Activated CD8-positive, alpha-beta memory T cell treated with anti-CD3 and anti-CD28 coated beads for 24 hours (primary cell): ENCODE data around the gene CST1.
"Not testable (repeated sequence)": the region's sequence is repeated elsewhere in the genome, so short reads cannot be mapped to it uniquely, and the experiment has no call there.

Experiments used
- DNase-seq: peaks from one replicate; pipeline ENCODE4 v3.0.0-alpha.2; 2020

Gene CST1

DNA sequence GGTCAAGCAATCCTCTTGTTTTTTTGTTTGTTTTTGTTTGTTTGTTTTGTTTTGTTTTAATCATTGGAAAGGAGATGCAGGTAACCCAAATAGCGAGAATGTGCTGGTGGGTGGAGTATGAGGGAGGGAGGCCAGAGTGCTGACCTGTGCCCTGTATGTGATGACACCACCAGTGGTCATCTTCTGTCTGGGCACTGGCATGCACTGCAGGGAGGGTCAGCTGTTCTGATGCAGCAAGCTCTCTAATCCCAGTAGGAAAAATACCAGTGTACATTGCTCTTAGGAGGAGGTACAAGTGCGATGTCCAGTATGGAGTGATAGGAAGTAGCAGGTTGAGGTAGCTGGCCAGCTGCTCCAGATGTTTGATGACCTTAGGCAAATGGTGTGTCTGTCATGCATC, 2.9 kb upstream of the CST1 start:
- no peak for DNase-seq

DNA sequence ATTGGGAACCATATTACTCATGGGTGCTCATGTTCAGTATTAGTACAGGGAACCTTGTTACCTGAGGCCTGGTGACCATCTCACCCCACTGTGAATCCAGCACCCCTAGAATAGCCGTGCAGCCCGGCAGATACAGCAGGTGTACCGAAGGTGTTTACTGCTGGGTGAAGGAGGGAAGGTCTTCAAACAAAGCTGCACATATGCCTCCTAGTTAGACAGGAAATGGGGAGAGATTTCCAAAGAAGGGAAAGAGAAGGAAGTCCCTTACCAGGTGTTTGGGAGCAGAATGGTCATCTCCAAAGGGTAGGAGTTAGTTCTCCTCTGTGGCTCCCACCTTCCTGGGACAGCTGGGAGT, 2.4 kb upstream of the CST1 start:
- no peak for DNase-seq

DNA sequence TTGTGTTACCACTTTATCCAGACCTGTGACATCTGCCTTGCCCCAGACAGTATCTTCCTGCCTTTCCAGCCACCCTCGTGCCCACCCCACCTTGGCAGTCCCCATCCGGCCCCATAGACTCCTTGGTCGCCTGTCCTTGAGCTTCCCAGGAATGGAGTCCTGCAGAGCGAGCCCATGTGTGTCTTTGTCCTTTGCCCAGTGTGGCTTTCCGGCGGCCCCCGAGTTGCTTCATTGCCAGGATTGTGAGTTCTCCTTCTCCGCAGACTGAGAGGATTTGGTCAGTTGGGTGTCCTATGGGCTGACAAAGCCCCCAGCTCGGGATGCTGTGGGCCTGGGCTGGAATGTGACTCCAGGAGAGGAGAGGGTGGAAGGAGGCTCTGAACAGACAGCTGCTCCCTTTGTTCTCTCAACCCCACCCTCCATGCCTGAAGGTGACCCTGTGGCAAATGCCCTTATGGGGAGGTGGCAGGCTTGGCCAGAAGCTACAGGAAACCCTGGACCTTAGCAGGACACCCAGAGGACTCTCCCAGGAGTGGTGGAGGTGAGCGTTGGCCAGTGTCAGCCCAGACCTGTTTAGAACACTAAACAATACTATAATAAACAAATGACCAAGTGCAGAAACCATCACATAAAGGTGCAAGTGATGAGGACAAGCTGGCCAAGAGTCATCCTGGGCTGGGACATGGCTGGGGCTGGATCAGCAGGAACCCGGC, 1.9 kb upstream of the CST1 start:
- DNase-seq: no peak

DNA sequence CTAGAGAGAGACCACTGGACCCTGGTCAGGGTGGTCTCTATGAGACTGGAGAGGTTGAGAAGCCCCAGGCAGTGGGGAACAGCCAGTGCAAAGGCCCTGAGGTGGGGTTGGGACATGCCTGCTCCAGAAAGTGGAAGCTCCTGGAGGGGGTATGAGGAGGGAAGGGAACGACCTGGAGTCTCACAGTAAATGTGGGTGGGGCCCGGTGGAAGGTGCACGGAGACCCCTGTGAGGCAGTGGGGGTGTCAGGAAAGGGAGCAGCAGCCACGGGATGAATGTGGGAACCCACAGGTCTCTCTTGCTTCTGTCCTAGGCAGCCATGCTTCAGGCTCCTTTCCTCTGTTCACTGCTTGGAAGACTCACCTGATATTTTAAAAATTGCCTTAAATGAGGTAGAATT, 1.3 kb upstream of the CST1 start:
- DNase-seq: no peak

DNA sequence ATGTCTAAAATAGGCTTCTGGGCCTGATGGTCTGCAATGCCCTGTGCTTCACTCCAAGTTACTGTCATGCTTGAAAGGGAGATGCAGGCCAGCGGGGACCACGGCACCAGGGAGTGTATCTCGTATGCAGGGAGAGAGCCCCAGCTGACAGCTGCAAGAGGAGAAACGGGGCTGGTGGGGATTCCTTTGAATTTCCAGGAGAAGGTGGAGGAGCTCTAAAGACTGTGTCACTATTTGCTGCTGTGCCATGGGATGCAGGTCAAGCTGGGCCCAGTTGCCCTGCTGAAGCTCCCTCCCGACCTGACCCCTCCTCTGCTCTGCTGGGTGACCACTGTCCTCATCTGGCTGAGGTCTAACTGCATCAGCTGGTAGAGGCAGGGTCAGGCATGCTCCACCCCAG, 989 bp downstream of the CST1 start:
- no peak for DNase-seq

DNA sequence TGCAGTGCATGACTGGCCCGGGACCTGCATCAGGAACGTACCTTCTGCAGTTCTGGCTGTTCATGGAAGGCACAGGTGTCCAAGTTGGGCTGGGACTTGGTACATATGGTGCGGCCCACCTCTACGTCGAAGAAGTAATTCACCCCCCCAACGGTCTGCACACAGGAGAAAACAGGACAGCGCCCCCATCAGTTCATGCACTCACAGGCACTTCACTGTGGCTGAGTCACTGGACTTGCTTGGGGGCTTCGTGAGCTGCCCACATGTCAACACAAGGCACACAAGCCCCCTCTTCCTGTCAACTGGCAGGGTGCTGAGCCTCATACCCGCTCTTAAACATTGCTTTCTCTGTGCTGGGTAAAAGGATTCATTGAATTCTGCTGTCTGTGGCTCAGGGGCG, 1.8 kb downstream of the CST1 start:
- not testable (repeated sequence) for DNase-seq

DNA sequence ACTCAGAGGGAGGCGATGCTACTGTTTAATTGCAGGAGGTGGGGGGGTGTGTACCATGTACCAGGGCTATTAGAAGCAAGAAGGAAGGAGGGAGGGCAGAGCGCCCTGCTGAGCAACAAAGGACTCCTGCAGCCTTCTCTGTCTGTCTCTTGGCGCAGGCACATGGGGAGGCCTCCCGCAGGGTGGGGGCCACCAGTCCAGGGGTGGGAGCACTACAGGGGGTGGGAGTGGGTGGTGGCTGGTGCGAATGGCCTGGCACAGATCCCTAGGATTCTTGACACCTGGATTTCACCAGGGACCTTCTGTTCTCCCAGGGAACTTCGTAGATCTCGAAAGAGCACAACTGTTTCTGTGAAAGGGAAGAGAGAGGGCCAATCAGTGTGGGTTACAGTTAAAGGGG, 3.2 kb downstream of the CST1 start:
- not testable (repeated sequence) for DNase-seq

DNA sequence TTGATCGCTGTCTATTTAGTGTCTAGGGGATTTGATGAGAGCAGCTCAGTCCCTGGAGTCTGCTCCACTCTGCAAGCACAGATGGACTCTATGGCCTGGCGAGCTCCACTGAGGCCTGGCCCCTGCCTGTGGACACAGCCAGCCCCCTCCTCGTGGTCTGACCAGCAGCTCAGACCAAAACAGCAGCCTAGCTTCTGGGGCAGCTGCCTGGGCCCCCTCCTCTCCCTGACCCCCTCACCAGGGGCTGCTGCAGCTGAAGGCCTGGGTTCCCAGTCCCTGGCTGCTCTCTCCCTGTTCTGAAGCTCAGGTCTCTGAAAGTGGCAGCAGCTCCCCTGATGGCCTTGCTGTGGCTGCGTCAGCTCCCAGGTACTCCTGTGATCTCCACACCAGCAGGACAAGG, 3.6 kb downstream of the CST1 start:
- not testable (repeated sequence) for DNase-seq

DNA sequence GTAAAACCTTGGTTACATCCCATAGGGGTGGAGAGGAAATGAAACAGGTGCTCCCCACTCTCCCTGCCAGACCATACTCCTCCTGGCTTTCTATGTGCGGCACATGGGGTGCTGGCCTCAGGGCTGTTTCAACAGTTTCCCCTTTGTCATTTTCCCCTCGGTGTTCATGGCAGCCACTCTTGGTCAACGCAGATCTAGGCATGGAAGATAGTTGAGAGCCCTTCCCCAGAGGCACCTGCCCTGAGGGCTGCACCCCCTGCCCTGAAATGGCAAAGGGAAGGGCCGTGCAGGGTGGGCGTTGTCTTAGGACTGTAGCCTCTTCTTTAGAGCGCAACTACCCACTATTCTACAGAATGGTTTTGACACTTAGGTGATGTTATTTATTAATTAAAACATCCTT, 4.4 kb downstream of the CST1 start:
- DNase-seq: no peak

DNA sequence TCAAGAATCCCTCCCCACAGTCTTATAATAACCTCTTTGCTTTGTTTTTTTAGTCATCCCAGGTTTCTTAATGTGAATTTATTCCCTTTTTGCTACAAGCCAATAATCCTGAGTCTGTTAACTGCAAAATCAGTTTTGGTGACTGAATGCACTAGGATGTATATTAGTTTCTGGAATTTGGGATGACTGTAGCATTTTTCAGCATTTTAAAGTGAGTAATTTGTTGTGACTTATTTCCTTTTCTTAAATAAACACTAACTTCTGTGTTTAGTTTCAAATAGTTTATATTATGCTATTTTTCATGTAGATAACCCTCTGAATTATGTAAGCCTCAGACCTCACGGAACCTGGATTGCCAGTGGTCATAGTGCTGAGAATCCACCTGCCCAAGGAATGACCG, 5.5 kb downstream of the CST1 start:
- no peak for DNase-seq

DNA sequence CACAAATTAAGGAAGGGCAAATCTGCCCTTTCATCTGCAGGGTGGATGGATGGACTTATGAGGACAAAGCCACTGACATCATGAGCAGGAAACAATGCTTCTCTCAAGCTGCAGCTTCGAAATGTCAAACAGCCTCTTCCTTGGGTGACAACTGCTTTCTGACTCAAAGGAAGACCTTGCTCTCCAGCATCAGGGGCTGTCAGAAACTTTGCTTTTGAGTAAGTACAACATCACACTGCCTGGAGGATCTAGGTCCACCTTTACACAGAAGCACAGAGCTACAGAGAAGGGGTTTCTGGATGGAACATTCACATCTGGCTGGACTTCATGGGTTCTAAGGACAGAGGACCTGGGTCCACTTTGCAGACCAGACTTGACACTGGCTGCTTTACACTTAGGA, 5.9 kb downstream of the CST1 start:
- no peak for DNase-seq

DNA sequence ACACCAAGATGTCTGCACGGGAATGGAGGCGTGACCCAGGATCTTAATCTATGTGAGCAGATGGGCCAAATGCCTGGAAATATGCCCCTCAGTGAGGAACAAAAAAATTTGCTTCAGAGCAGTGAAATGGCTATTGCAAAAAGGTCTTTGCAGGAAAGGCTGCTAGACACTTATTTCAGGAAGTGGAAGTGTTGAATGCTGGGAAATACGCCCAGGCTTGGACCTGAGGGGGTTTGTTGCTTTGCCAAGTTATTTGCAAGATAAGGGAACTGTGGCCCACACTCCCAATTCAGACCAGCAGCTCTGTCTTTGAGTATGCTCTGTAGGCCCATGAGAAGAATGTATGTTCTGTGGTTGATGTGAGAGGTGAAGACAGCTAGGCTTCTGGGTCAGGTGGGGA, 15.3 kb downstream of the CST1 start:
- DNase-seq: not testable (repeated sequence)

DNA sequence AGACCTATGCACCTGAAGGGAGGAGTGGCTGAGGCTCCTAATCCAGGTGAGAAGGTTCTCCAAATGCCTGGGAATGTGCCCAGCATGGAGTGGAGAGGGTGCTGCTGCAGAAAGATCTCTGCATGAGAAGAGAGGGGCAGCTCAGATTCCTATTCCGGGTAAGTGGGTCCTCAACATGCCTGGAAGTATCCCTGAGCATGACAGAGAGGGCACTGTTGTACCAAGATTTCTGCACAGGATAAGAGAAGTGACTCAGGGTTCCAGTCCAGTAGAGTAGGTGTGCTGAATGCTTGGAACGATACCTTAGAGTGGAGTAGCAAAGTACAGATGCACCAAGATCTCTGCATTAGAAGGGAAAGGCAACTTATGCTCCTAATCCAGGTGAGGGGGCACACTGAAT, 15.8 kb downstream of the CST1 start:
- not testable (repeated sequence) for DNase-seq

DNA sequence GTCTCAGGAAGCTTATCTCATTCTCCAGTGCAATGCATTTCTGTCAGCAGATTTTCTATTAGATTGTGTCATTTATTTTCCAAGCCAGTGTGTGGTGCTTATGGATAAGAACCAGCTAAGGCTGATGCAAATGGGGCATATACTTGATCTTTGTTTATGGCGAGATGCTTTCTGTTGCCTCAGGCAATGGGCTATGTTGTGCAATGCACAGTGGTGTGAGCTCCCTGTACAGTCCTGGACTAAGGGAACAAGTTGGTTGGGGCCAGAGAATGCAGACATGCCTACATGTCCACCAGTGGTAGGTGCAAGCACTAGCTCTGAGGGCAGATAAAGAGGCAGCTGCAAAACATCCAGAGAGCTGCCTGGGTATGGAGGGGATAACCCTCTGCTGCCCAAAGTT, 16.3 kb downstream of the CST1 start:
- not testable (repeated sequence) for DNase-seq

DNA sequence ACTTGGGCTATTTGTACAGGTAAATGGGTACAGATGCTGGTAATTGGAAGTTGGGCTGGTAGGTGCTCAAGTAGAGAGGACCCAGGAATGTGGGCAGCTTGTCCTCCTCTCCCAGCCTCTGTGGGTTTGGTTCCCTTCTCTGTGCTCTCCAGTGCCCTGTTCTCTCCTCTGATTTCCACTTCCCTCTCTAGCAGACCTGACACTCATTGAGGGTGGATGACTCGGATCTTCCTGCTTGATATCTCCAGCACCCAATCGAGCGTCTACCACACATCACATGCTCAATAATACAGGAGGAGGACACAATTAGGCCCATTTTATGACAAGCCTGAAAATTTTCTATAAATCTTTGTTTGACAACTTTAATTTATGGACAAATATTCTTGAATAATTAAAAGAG, 23.7 kb downstream of the CST1 start:
- no peak for DNase-seq

DNA sequence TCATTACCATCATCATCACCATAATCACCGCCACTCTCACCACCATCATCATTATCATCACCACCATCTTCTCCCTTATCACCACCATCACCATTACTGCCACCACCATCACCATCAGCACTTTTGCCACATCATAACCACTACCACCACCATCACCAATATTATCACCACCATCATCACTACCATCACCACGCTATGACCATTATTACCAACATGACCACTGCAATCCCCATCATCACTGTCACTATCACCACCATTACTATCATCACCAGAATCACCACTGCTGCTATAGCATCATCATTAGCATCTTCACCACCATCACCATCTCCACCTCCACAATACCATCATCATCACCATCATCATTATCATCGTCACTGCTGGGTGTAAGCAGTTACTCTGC, 25.6 kb downstream of the CST1 start:
- no peak for DNase-seq

DNA sequence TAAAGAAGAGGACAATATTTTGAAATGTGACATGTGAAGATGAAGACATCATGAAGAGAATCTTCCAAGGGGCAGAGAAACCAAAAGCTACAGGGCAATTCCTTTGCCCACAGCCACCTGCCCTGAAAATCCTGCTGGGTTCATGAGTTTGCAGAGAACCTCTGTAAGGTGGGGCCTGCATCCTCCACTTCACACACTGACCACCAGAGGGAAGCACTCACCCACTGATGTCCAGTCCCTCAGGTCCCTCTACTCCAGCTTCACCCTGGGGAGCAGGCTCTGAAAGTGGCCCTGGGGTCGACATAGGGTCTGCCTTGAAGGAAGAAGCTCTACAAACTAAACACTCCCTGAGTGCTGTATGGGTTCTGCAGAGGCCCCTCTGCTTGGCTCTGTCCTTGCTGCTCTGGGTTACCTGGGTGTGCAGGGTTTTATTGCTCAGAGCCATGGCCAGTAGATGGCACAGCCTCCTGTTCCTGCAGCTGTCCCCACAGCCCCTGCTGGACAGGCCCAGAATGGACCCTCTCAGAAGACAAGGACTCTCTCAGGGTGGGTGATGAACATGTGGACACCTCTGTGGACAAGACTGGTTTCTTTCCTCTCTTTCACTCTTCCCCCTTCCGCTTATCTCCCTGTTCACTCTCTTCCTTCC, 27.0 kb downstream of the CST1 start:
- DNase-seq: not testable (repeated sequence)

DNA sequence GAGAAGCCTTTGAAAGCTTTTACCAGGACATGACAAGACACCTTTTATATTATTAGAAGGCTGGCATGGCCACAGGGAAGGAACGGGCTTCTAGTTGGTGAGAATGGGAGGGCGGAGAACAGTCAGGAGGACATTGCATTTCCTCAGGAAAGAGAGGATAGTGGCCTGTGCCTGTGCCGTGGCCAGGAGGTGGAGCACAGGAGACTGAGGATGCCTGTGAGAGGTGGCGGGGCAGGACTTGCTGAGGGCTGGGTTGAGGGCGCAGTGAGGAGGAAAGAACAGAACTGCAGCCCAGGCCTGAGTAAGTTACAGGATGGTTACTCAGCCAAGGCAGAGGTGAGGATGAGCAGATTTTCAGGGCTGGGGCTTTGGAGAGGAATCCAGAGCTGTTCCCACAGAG, 27.9 kb downstream of the CST1 start:
- DNase-seq: not testable (repeated sequence)

DNA sequence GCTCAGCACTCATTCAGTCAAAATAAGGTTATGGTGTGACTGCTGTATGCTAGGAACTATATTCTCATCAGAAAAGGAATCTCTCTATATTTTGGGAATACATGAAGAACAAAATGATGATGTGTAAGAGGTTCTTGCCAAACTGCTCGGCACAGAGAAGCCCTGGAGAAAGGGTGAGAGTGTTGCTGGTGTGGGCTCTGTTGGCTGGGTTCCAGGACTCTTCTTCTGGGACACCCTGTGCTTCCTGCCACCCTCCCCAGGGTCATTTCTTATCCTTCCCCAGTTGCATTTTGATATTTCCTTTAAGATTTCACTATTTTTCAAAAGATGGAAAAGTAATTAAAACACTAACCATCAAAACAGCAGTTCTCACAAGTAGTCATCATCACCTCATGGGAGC, 28.8 kb downstream of the CST1 start:
- no peak for DNase-seq

DNA sequence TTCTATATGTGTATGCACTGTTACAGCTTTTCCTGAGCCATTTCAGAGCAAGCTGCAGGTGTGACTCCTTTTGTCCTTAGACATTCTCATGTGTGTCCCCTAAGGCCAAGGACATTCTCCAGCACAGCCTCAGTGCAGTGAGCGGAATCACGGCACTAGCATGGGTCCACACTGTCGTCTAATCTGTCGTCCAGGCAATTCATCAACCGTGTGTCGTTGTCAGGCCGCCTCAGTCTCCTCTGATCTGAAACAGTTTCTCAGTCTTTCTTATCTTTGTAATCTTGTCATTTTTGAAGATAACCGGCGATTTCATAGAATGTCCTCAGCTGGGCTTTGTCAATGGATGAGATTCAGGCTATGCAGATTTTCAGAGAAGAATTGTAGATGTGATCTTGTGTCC, 31.4 kb downstream of the CST1 start:
- DNase-seq: not testable (repeated sequence)

DNA sequence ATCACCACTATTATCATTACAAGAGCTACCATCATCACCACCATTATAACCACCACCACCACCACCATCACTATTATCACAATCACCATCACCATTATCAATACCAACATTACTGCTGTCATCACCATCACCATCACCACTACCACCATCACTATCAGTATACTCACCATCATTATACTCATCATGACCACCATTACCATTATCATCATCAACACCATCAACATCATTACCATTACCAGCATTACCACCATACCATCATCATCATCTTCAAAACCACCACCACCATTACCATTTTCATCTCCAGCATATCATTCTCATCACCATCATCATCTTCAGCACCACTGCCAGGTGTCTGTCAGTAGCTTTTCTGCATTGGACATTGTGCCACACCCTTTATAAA, 39.0 kb downstream of the CST1 start:
- DNase-seq: not testable (repeated sequence)

DNA sequence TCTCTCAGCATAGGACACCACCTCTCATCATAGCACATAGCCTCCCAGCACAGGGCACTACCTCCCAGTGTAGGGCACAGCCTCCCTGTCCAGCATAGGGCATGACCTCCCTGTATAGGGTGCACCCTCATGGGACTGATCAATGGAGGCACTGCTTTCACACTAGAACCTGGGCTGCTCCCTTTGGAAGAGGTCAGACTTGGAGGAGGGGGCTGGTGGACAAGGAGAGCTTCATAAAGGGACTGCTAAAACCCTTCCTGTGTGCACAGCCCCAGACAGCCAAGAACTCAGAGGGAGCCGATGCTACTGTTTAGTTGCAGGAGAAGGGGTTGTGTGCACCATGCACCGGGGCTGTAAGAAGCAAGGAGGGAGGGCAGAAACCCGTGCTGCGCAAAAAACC, 40.0 kb downstream of the CST1 start:
- no peak for DNase-seq

DNA sequence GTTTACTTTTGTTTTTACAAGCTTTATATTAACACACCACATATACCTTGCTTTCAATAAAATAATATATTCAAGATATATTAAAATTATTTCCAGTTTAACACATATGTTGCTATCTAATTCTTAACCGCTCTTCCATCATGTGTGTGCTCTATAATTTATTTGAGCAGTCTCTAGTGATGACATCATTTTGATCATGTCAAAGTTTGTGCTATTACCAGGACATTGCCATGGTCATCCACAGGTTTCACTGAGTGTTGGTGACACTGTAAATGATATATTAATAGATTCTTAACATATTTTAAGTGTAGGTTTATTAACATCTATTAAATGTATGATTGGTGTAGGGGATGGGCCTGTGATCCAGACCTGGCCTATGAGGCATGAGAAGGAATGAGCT, 44.8 kb downstream of the CST1 start:
- no peak for DNase-seq

DNA sequence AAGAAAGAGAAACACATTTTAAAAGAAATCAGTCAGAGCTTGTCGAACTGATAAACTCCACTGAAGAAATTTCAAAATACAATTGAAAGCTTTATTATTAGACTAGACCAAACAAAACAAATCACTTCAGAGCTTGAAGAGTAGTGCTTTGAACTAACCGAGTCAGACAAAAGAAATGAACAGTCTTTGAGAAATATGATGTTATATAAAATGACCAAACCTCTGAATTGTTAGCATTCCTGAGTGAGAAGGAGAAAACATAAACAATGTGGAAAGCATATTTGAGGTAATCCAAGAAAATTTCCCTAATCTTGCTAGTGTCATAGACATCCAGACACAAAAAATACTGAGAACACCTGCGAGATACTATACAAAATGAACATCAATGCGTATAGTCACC, 48.7 kb downstream of the CST1 start:
- DNase-seq: no peak

DNA sequence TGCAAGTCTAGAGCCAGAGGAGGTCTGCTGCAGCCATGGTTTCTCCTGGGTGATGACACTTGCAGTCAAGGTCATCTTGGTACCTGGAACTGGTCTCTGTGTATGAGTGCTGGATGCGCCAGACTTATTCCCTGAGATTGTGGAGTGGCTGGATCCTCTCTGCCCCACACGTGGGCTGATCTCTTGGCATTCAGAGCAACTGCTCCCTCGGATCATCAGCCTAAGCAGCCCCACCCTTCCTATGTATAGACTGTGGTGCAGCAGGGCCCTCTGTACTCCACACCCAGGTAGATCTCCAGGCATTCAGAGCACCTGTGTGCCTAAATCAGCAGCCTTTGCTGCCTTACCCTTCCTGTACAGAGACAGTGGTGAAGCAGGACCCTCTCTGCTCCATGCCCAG, 49.8 kb downstream of the CST1 start:
- no peak for DNase-seq
